Measurements from ENCODE around the gene RGS19. TPM values are rescaled to one million over a fixed set of nuclear protein-coding genes. Genes with fewer than 3 reads are reported as not detected.

Gene RGS19
- total and polyA plus RNA-seq, 11 donors = 3.2 to 25.6 (median 5.3) TPM

DNA sequence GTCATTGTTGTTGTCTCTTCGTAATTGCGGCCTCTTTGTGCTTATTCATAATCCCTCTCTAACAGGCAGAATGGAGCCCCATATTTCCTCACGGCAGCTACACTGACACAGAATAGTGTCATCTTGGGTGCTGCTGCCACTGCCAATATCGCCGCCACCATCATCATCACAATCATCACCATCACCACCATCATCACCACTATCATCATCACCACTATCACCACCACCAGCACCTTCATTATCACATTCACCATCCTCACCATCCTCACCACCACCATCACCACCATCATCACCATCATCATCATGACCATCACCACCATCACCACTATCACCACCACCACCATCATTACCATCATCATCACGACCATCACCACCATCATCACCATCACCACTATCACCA is 17.2 kb upstream of the RGS19 start:
- intact Hi-C loops (cut with DNase I) = no loop called here
- H3K9me3 ChIP-seq = no peaks in the 10 kb centered on the region
- no peak overlapping the region for H3K27ac ChIP-seq
- H3K4me3 ChIP-seq = no peak overlapping the region
- WGBS, 4 donors = 72 to 94% (median 85%) methylated on average over 6 of the region's 6 CpGs
- H3K4me1 ChIP-seq = no peaks in the 10 kb centered on the region
- peaks cover 0 to 26% (median 9%) of the 10 kb centered on the region in 9 donors for H3K27me3 ChIP-seq
- H3K36me3 ChIP-seq = peaks cover 0 to 5% (median 0%) of the 10 kb centered on the region in 9 donors
- ATAC-seq (no peak), DNase-seq (no peak)
- TF ChIP-seq, protein P1, sequence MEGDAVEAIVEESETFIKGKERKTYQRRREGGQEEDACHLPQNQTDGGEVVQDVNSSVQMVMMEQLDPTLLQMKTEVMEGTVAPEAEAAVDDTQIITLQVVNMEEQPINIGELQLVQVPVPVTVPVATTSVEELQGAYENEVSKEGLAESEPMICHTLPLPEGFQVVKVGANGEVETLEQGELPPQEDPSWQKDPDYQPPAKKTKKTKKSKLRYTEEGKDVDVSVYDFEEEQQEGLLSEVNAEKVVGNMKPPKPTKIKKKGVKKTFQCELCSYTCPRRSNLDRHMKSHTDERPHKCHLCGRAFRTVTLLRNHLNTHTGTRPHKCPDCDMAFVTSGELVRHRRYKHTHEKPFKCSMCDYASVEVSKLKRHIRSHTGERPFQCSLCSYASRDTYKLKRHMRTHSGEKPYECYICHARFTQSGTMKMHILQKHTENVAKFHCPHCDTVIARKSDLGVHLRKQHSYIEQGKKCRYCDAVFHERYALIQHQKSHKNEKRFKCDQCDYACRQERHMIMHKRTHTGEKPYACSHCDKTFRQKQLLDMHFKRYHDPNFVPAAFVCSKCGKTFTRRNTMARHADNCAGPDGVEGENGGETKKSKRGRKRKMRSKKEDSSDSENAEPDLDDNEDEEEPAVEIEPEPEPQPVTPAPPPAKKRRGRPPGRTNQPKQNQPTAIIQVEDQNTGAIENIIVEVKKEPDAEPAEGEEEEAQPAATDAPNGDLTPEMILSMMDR (IDR thresholded peaks at IDR 0.05) = no peak
- TF ChIP-seq POLR2A (IDR thresholded peaks at IDR 0.05) = no peak

DNA sequence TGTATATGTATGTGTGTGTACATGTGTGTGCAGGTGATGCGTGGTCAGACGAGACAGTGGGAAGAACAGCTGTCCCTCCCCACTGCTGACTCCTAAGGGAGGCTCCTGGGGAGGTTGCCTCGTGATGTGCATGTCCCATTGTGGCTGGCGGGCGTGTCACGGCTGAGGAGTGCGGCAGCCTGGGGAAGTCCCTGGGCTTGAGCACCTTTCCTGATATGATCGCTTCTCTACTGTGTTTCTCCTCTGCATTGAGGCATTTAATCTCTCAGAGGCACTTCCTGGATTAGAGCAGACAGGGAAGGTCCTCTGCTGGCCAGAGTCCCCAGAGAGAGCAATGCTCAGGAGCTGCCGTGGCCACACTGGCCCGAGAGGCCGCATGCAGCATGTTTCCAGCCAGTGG is 16.6 kb upstream of the RGS19 start:
- intact Hi-C loops (cut with DNase I) = no loop called here
- TF ChIP-seq POLR2A (IDR thresholded peaks at IDR 0.05) = no peak
- TF ChIP-seq, protein P1 (IDR thresholded peaks at IDR 0.05) = no peak
- whole genome bisulfite sequencing, 4 donors = 88 to 92% (median 88%) methylated on average over 10 to 11 of the region's 11 CpGs
- H3K4me1 ChIP-seq = no peaks in the 10 kb centered on the region
- no peak overlapping the region for H3K27ac ChIP-seq
- ATAC-seq (no peak), DNase-seq (no peak)
- H3K36me3 ChIP-seq = peaks cover 0 to 5% (median 0%) of the 10 kb centered on the region in 9 donors
- H3K27me3 ChIP-seq = peaks cover 0 to 20% (median 4%) of the 10 kb centered on the region in 9 donors
- H3K9me3 ChIP-seq = no peaks in the 10 kb centered on the region
- no peak overlapping the region for H3K4me3 ChIP-seq

DNA sequence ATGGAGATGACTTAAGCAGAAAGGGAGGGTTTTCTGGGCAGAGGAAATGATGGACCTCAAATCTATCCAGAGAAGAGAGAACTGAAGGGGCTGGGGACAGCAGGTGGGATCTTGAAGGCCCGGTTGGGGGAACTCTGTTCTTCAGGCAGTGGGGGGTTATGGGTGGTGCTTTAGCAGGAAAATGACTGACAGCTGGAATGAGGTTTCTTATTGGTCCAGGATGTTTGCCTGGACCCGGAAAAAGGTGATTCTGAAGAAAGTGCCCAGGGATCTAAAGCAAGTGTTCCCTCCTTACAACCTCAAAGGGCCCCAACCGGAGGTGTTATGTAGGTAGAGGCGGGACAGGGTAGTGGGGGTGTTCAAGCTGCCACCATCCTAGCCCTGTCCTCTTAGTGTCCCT is 16.1 kb upstream of the RGS19 start:
- no peak overlapping the region for H3K4me3 ChIP-seq
- ATAC-seq (no peak), DNase-seq (no peak)
- H3K9me3 ChIP-seq = no peaks in the 10 kb centered on the region
- no peak overlapping the region for H3K27ac ChIP-seq
- WGBS, 4 donors = 81 to 89% (median 83%) methylated on average over 4 of the region's 4 CpGs
- TF ChIP-seq, protein P1 (IDR thresholded peaks at IDR 0.05) = no peak
- TF ChIP-seq POLR2A (IDR thresholded peaks at IDR 0.05) = no peak
- peaks cover 0 to 15% (median 0%) of the 10 kb centered on the region in 9 donors for H3K27me3 ChIP-seq
- intact Hi-C loops (cut with DNase I) = no loop called here
- peaks cover 0 to 5% (median 0%) of the 10 kb centered on the region in 9 donors for H3K36me3 ChIP-seq
- no peaks in the 10 kb centered on the region for H3K4me1 ChIP-seq

DNA sequence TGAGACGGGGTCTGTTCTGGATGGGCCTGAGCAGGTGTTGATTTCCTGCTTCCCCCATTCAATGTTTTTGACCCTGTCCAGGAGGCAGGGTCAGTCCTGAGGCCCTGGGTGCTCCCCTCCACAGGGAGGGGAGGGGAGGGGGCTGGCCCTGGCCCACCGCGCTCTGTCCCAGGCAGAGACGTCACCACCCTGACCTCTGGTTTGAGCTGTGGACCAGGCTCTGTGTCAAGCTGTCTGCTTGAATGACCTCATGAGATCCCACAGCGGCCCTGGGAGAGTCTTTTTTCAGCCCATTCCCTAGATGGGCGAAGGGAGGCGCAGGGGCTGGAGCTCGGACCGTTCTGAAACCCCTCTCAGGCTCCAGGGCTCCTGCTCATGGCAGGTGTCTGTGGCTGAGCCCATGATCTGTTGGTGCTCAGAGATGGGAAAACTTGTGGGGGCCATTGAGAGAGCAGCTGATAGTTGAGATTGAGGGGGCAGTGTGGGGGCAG is 13.7 kb upstream of the RGS19 start:
- ATAC-seq = peak in 2 of 4 donors; percentile 11 to 20
- TF ChIP-seq, protein P1 (IDR thresholded peaks at IDR 0.05) = no peak
- no peak for TF ChIP-seq POLR2A (IDR thresholded peaks at IDR 0.05)
- Histone ChIP-seq H3K27ac (no peak overlapping the region), H3K36me3 (no peaks in the 10 kb centered on the region), H3K4me1 (no peaks in the 10 kb centered on the region), H3K27me3 (peaks cover 0 to 11% (median 0%) of the 10 kb centered on the region in 9 donors), H3K9me3 (no peaks in the 10 kb centered on the region), H3K4me3 (no peak overlapping the region)
- WGBS, 4 donors = 28 to 51% (median 40%) methylated on average over 6 to 9 of the region's 9 CpGs
- intact Hi-C loops (cut with DNase I) = no loop called here
- DNase-seq = no peak

Data from heart left ventricle (tissue), 16 donors.